GM18507 (cell line): ENCODE results near the gene FOXD4L6.
"Not testable (repeated sequence)": the region's sequence is repeated elsewhere in the genome, so short reads cannot be mapped to it uniquely, and the experiment has no call there.

ENCODE experiments used
- DNase-seq: peaks from one replicate; pipeline ENCODE4 v3.0.0; 2011; ENCODE audit warnings: low read depth; ENCODE audit not compliant: insufficient read length; ENCODE audit errors: extremely low spot score
- FAIRE-seq: peaks from 2 replicates; lab custom pipeline; 2011; peaks lifted over from hg19 to GRCh38; lab: Jason Lieb, UNC

The FOXD4L6 gene

GRCh38 chr9:41105557-41106253, 22.8 kb downstream of the FOXD4L6 start:
- not testable (repeated sequence) for FAIRE-seq, DNase-seq

GRCh38 chr9:41104542-41104941, 23.9 kb downstream of the FOXD4L6 start:
- not testable (repeated sequence) for FAIRE-seq, DNase-seq

GRCh38 chr9:41100508-41100907, 28.0 kb downstream of the FOXD4L6 start:
- FAIRE-seq, result not testable (repeated sequence)

GRCh38 chr9:41098759-41099158, 29.7 kb downstream of the FOXD4L6 start:
- not testable (repeated sequence) for FAIRE-seq, DNase-seq

More at GRCh38 chr9:41100508-41100907, 28.0 kb downstream of the FOXD4L6 start:
- not testable (repeated sequence) for DNase-seq

GRCh38 chr9:41095060-41095459, 33.4 kb downstream of the FOXD4L6 start:
- DNase-seq, FAIRE-seq: not testable (repeated sequence)

- not testable (repeated sequence) for FAIRE-seq, DNase-seq
These were observed 34.3 kb downstream of the FOXD4L6 start for GRCh38 chr9:41094010-41094773.

- DNase-seq, FAIRE-seq: not testable (repeated sequence)
These were observed 37.6 kb downstream of the FOXD4L6 start for GRCh38 chr9:41090922-41091321.

- not testable (repeated sequence) for DNase-seq, FAIRE-seq
These were observed 38.1 kb downstream of the FOXD4L6 start for GRCh38 chr9:41090386-41090785.

GRCh38 chr9:41088450-41089059, 39.9 kb downstream of the FOXD4L6 start:
- DNase-seq, result not testable (repeated sequence)

GRCh38 chr9:41087929-41088328, 40.6 kb downstream of the FOXD4L6 start:
- FAIRE-seq, DNase-seq: not testable (repeated sequence)

More at GRCh38 chr9:41088450-41089059, 39.9 kb downstream of the FOXD4L6 start:
- FAIRE-seq, result not testable (repeated sequence)

GRCh38 chr9:41087157-41087780, 41.2 kb downstream of the FOXD4L6 start:
- FAIRE-seq, DNase-seq: not testable (repeated sequence)

- DNase-seq, FAIRE-seq: not testable (repeated sequence)
These were observed 41.8 kb downstream of the FOXD4L6 start for GRCh38 chr9:41086685-41087084.

- not testable (repeated sequence) for FAIRE-seq, DNase-seq
These were observed 42.3 kb downstream of the FOXD4L6 start for GRCh38 chr9:41086215-41086614.

- not testable (repeated sequence) for FAIRE-seq, DNase-seq
These were observed 46.1 kb downstream of the FOXD4L6 start for GRCh38 chr9:41082358-41082757.

- not testable (repeated sequence) for FAIRE-seq
These were observed 49.0 kb downstream of the FOXD4L6 start for GRCh38 chr9:41079464-41079863.

GRCh38 chr9:41077586-41077985, 50.9 kb downstream of the FOXD4L6 start:
- FAIRE-seq, DNase-seq: not testable (repeated sequence)

More at GRCh38 chr9:41079464-41079863, 49.0 kb downstream of the FOXD4L6 start:
- not testable (repeated sequence) for DNase-seq
